ENCODE results near the gene LBH. TPM values are rescaled to one million over a fixed set of nuclear protein-coding genes. Genes with fewer than 3 reads are reported as not detected.

LBH gene
- polyA plus RNA-seq, 1 of the 3 experiments (the other 2 are of a cell fraction) = 22.8 TPM

GRCh38 chr2:30285758-30286157 is 54.4 kb downstream of the LBH start:
- Histone ChIP-seq H4K20me1 (ENCODE audit: insufficient read depth) (no peaks in the 10 kb centered on the region), H3K27ac (ENCODE audit: low read depth in 2 of 2, low read length in 1 of 2) (no peak overlapping the region), H3K79me2 (ENCODE audit: insufficient read depth) (no peaks in the 10 kb centered on the region), H3K9me2 (no peaks in the 10 kb centered on the region), H3K4me2 (no peak overlapping the region), H3K9ac (no peak overlapping the region), H3K4me1 (ENCODE audit: control insufficient read depth in 1 of 2, insufficient read depth in 2 of 2, low read depth in 1 of 2, low read length in 1 of 2) (peaks cover 5 to 10% of the 10 kb centered on the region in 2 experiments; a peak in 2 of 4 replicates), H3K9me3 (no peaks in the 10 kb centered on the region), H2AFZ (ENCODE audit: low read depth) (no peak overlapping the region), H3F3A (replicated peaks; ENCODE audit: insufficient read depth) (no peaks in the 10 kb centered on the region), H3K36me3 (replicated peaks in 1 of 2; ENCODE audit: control insufficient read depth in 1 of 2, insufficient read depth in 2 of 2, low read length in 1 of 2) (no peaks in the 10 kb centered on the region), H3K4me3 (ENCODE audit: low read depth in 2 of 2, low read length in 1 of 2) (no peak overlapping the region), H3K27me3 (ENCODE audit: insufficient read depth) (no peaks in the 10 kb centered on the region)
- CTCF ChIA-PET = no interaction called here
- POLR2A ChIA-PET = no interaction called here
- TF ChIP-seq FOSL2 (IDR thresholded peaks at IDR 0.05; ENCODE audit: borderline replicate concordance, low read depth) (no peak), IRF3 (IDR thresholded peaks at IDR 0.05; ENCODE audit: low read depth, low read length) (no peak), GABPA (IDR thresholded peaks at IDR 0.05; ENCODE audit: low read depth) (no peak), MEF2A (IDR thresholded peaks at IDR 0.05; ENCODE audit: borderline replicate concordance, low read depth) (no peak), USF1 (IDR thresholded peaks at IDR 0.05; ENCODE audit: borderline replicate concordance, low read depth) (no peak), SMC3 (IDR thresholded peaks at IDR 0.05; ENCODE audit: low read depth, low read length) (no peak), YY1 (IDR thresholded peaks at IDR 0.05; ENCODE audit: low read depth) (no peak), MAX (IDR thresholded peaks at IDR 0.05; ENCODE audit: low read depth) (no peak), REST (IDR thresholded peaks at IDR 0.05; ENCODE audit: low read depth, low read length) (no peak), POLR2AphosphoS5 (IDR thresholded peaks at IDR 0.05; ENCODE audit: low read depth, low read length) (no peak)
- no peak for DNase-seq
- 66% methylated on average over 3 of the region's 3 CpGs for WGBS (ENCODE audit: low lambda C conversion rate)

- no peak overlapping the region for H3K27ac ChIP-seq (ENCODE audit: low read depth in 2 of 2, low read length in 1 of 2)
- H3K36me3 ChIP-seq (replicated peaks in 1 of 2; ENCODE audit: control insufficient read depth in 1 of 2, insufficient read depth in 2 of 2, low read length in 1 of 2) = no peaks in the 10 kb centered on the region
- no peaks in the 10 kb centered on the region for H4K20me1 ChIP-seq (ENCODE audit: insufficient read depth)
- H3K79me2 ChIP-seq (ENCODE audit: insufficient read depth) = no peaks in the 10 kb centered on the region
- no peaks in the 10 kb centered on the region for H3K27me3 ChIP-seq (ENCODE audit: insufficient read depth)
- H3K4me3 ChIP-seq (ENCODE audit: low read depth in 2 of 2, low read length in 1 of 2) = no peak overlapping the region
- no peak overlapping the region for H2AFZ ChIP-seq (ENCODE audit: low read depth)
- H3K4me2 ChIP-seq = no peak overlapping the region
- H3K4me1 ChIP-seq (ENCODE audit: control insufficient read depth in 1 of 2, insufficient read depth in 2 of 2, low read depth in 1 of 2, low read length in 1 of 2) = peaks cover 6 to 10% of the 10 kb centered on the region in 2 experiments; a peak in 2 of 4 replicates
- H3K9ac ChIP-seq = no peak overlapping the region
- no peak for DNase-seq
- ChIA-PET POLR2A (no interaction called here), CTCF (interaction anchor here (0.9 to 1.4 kb wide), 4 partner anchors 14 to 420 kb away, joined by 3 to 4 read pairs (median 3); no protein-coding TSS in a partner anchor)
- no peaks in the 10 kb centered on the region for H3F3A ChIP-seq (replicated peaks; ENCODE audit: insufficient read depth)
- no peaks in the 10 kb centered on the region for H3K9me3 ChIP-seq
- 88% methylated on average over 1 of the region's 1 CpG for WGBS (ENCODE audit: low lambda C conversion rate)
- no peaks in the 10 kb centered on the region for H3K9me2 ChIP-seq
- TF ChIP-seq FOXM1 (IDR thresholded peaks at IDR 0.05; ENCODE audit: low read depth) = no peak
- TF ChIP-seq CHD2 (IDR thresholded peaks at IDR 0.05; ENCODE audit: low read length, partially characterized antibody) = no peak
- no peak for TF ChIP-seq PBX3 (IDR thresholded peaks at IDR 0.05)
- no peak for TF ChIP-seq TCF12 (IDR thresholded peaks at IDR 0.05)
- no peak for TF ChIP-seq GABPA (IDR thresholded peaks at IDR 0.05; ENCODE audit: low read depth)
- TF ChIP-seq RAD21 (IDR thresholded peaks at IDR 0.05; ENCODE audit: low read length) = no peak
- no peak for TF ChIP-seq NRF1 (IDR thresholded peaks at IDR 0.05; ENCODE audit: low read depth, low read length)
- TF ChIP-seq REST (IDR thresholded peaks at IDR 0.05; ENCODE audit: low read depth, low read length) = no peak
- TF ChIP-seq EZH2phosphoT487 (IDR thresholded peaks at IDR 0.05; ENCODE audit: borderline replicate concordance, low read depth) = no peak
These were observed 56.0 kb downstream of the LBH start for GRCh38 chr2:30287190-30287840.

Measured in SK-N-SH (cell line).